ENCODE data around the gene BPIFB4.

Gene BPIFB4

GRCh38 chr20:33079259-33079658, at the start of gene BPIFB4:
Gene BPIFB4 (plus strand): TSS chr20:33079643. CDS start chr20:33081527, 1,884 bp downstream.
- in situ Hi-C loops (cut with HindIII; ENCODE audit: low pct_ligation_motif_present, low sequenced_read_pairs), result no loop called here
- no peak for TF ChIP-seq CTCF (IDR thresholded peaks at IDR 0.05; ENCODE audit: low read depth, low read length, missing control alignments)

GRCh38 chr20:33030076-33030475, 49.4 kb upstream of the BPIFB4 start:
- TF ChIP-seq CTCF (IDR thresholded peaks at IDR 0.05; ENCODE audit: low read depth, low read length, missing control alignments), result no peak
- in situ Hi-C loops (cut with HindIII; ENCODE audit: low pct_ligation_motif_present, low sequenced_read_pairs), result no loop called here
- no peak for DNase-seq
- no peaks in the 10 kb centered on the region for H3K36me3 ChIP-seq (replicated peaks)
- H3K27me3 ChIP-seq (replicated peaks), result no peaks in the 10 kb centered on the region
- no peak overlapping the region for H3K27ac ChIP-seq
- H3K4me3 ChIP-seq (ENCODE audit: low read depth, low read length), result no peak overlapping the region

More at GRCh38 chr20:33079259-33079658, at the start of gene BPIFB4:
- Histone ChIP-seq H3K4me3 (ENCODE audit: low read depth, low read length) (no peak within 1 kb of the TSS), H3K27ac (no peak within 1 kb of the TSS), H3K27me3 (replicated peaks) (no peaks in the 10 kb centered on the region), H3K36me3 (replicated peaks) (no peaks in the 10 kb centered on the region)
- DNase-seq, result no peak

- no peaks in the 10 kb centered on the region for H3K27me3 ChIP-seq (replicated peaks)
- in situ Hi-C loops (cut with HindIII; ENCODE audit: low pct_ligation_motif_present, low sequenced_read_pairs), result no loop called here
- no peak overlapping the region for H3K27ac ChIP-seq
- no peaks in the 10 kb centered on the region for H3K36me3 ChIP-seq (replicated peaks)
- H3K4me3 ChIP-seq (ENCODE audit: low read depth, low read length), result no peak overlapping the region
- TF ChIP-seq CTCF (IDR thresholded peaks at IDR 0.05; ENCODE audit: low read depth, low read length, missing control alignments), result no peak
- no peak for DNase-seq
Measured at GRCh38 chr20:33030569-33030968, 48.9 kb upstream of the BPIFB4 start.

- DNase-seq, result no peak
- Histone ChIP-seq H3K27me3 (replicated peaks) (no peaks in the 10 kb centered on the region), H3K4me3 (ENCODE audit: low read depth, low read length) (no peak within 1 kb of the TSS), H3K36me3 (replicated peaks) (no peaks in the 10 kb centered on the region), H3K27ac (no peak within 1 kb of the TSS)
- in situ Hi-C loops (cut with HindIII; ENCODE audit: low pct_ligation_motif_present, low sequenced_read_pairs), result no loop called here
- no peak for TF ChIP-seq CTCF (IDR thresholded peaks at IDR 0.05; ENCODE audit: low read depth, low read length, missing control alignments)
Measured at GRCh38 chr20:33031531-33031930, 47.9 kb upstream of the BPIFB4 start, which contains the start of gene BPIFB6. Gene BPIFB6 (plus strand): TSS chr20:33031648. CDS start chr20:33031648, 0 bp downstream.

- Histone ChIP-seq H3K27me3 (replicated peaks) (no peaks in the 10 kb centered on the region), H3K36me3 (replicated peaks) (no peaks in the 10 kb centered on the region), H3K27ac (no peak overlapping the region), H3K4me3 (ENCODE audit: low read depth, low read length) (no peak overlapping the region)
- in situ Hi-C loops (cut with HindIII; ENCODE audit: low pct_ligation_motif_present, low sequenced_read_pairs), result no loop called here
- TF ChIP-seq CTCF (IDR thresholded peaks at IDR 0.05; ENCODE audit: low read depth, low read length, missing control alignments), result no peak
- no peak for DNase-seq
Measured at GRCh38 chr20:33032555-33032954, 46.9 kb upstream of the BPIFB4 start.

GRCh38 chr20:33033381-33033780, 46.1 kb upstream of the BPIFB4 start:
- Histone ChIP-seq H3K4me3 (ENCODE audit: low read depth, low read length) (no peak overlapping the region), H3K27me3 (replicated peaks) (no peaks in the 10 kb centered on the region), H3K36me3 (replicated peaks) (no peaks in the 10 kb centered on the region), H3K27ac (no peak overlapping the region)
- no peak for DNase-seq
- no peak for TF ChIP-seq CTCF (IDR thresholded peaks at IDR 0.05; ENCODE audit: low read depth, low read length, missing control alignments)
- in situ Hi-C loops (cut with HindIII; ENCODE audit: low pct_ligation_motif_present, low sequenced_read_pairs), result no loop called here

All from brain microvascular endothelial cell (primary cell).